HepG2 (cell line): ENCODE data around the gene TP53I3. TPM values are rescaled to one million over a fixed set of nuclear protein-coding genes. Genes with fewer than 3 reads are reported as not detected.
A peak's percentile ranks its signal among the peaks of the same experiment; 100 is the strongest.

Experiments
- KAT8 ChIP-seq: IDR thresholded peaks from 2 replicates; pipeline ENCODE4 v1.6.1; 2016; ENCODE audit warnings: missing genetic modification reagents, missing compliant biosample characterization
- KDM1A ChIP-seq: IDR thresholded peaks from 2 replicates; pipeline ENCODE4 v1.6.1; 2016; ENCODE audit warnings: missing compliant biosample characterization
- KDM5B ChIP-seq: sonication (generic); formaldehyde crosslinking; IDR thresholded peaks from 2 replicates; pipeline ENCODE4 v1.4.0; 2020; ENCODE audit warnings: missing genetic modification reagents, mild to moderate bottlenecking, borderline replicate concordance
- KMT2B ChIP-seq: IDR thresholded peaks from 2 replicates; pipeline ENCODE4 v1.6.1; 2016; ENCODE audit warnings: missing genetic modification reagents, missing compliant biosample characterization
- MEIS2 ChIP-seq: sonication (generic); formaldehyde crosslinking; IDR thresholded peaks from 2 replicates; pipeline ENCODE4 v1.9.0; 2021; ENCODE audit warnings: mild to moderate bottlenecking, missing genetic modification reagents
- MZF1 ChIP-seq: sonication (generic); formaldehyde crosslinking; IDR thresholded peaks from 2 replicates; pipeline ENCODE4 v1.8.1; 2023; ENCODE audit warnings: mild to moderate bottlenecking, missing genetic modification reagents, borderline replicate concordance
- NPAS2 ChIP-seq: sonication (generic); formaldehyde crosslinking; IDR thresholded peaks from 2 replicates; pipeline ENCODE4 v1.8.0; 2022; ENCODE audit warnings: mild to moderate bottlenecking, missing genetic modification reagents, borderline replicate concordance
- SAFB2 ChIP-seq: sonication (generic); formaldehyde crosslinking; IDR thresholded peaks from 2 replicates; pipeline ENCODE4 v1.5.1; 2020; ENCODE audit warnings: missing genetic modification reagents, low read depth, mild to moderate bottlenecking, borderline replicate concordance
- SAP130 ChIP-seq: IDR thresholded peaks from 2 replicates; pipeline ENCODE4 v1.6.1; 2016; ENCODE audit warnings: low read depth
- SIN3B ChIP-seq: fragments of 150-350 bp; IDR thresholded peaks from 2 replicates; pipeline ENCODE4 v1.6.1; 2014; ENCODE audit warnings: low read length
- SKI ChIP-seq: fragments of 450-650 bp; IDR thresholded peaks from one replicate; pipeline ENCODE4 v1.6.1; 2018; ENCODE audit warnings: mild to moderate bottlenecking; ENCODE audit not compliant: partially characterized antibody
- SMC3 ChIP-seq: IDR thresholded peaks from 2 replicates; pipeline ENCODE4 v1.6.1; 2011; ENCODE audit warnings: low read length, improper control_type of control experiment
- XBP1 ChIP-seq: sonication (generic); formaldehyde crosslinking; IDR thresholded peaks from 2 replicates; pipeline ENCODE4 v1.5.0; 2020; ENCODE audit warnings: missing genetic modification reagents
- ZNF562 ChIP-seq: sonication (generic); formaldehyde crosslinking; IDR thresholded peaks from 2 replicates; pipeline ENCODE4 v1.8.0; 2022; ENCODE audit warnings: missing genetic modification reagents, borderline replicate concordance
- ZNF616 ChIP-seq: sonication (generic); formaldehyde crosslinking; IDR thresholded peaks from 2 replicates; pipeline ENCODE4 v1.5.0; 2020; ENCODE audit warnings: low read depth, mild to moderate bottlenecking, missing genetic modification reagents
- polyA plus RNA-seq, 8 experiments: library from polyadenylated mRNA; depleted of rRNA in 3 of 8; stranded (reverse) in 7 of 8; unstranded in 1 of 8; fragments of >200 nt; fragmentation: Illumina TruSeq in 4 of 8; extraction: Trizol in 4 of 8; gene quantifications; 2 replicates each; pipeline versions ENCODE4 v1.2.1 to v1.2.3, GENCODE V29; 2011 to 2016; ENCODE audit warnings: low read depth in 4 of 8, missing spikeins in 1 of 8, mixed read lengths in 1 of 8; ENCODE audit not compliant: insufficient read depth in 1 of 8
- total RNA-seq, 5 experiments: library from RNA; depleted of rRNA; stranded (reverse); fragments of >200 nt; fragmentation: Illumina TruSeq; extraction: Trizol; gene quantifications; 2 replicates each; pipeline ENCODE4 v1.2.3, GENCODE V29; 2016; ENCODE audit warnings: low read depth in 1 of 5
- TF ChIP-seq, protein P1 (sequence below): sonication (generic); formaldehyde crosslinking; IDR thresholded peaks from 2 replicates; pipeline ENCODE4 v1.4.0; 2020; ENCODE audit warnings: missing genetic modification reagents, borderline replicate concordance
- TF ChIP-seq, protein P2 (sequence below): sonication (generic); formaldehyde crosslinking; IDR thresholded peaks from 2 replicates; pipeline ENCODE4 v1.4.0; 2020; ENCODE audit warnings: missing genetic modification reagents, low read depth, mild to moderate bottlenecking, borderline replicate concordance
- TF ChIP-seq, protein P3 (sequence below): sonication (generic); formaldehyde crosslinking; IDR thresholded peaks from 2 replicates; pipeline ENCODE4 v1.5.0; 2020; ENCODE audit warnings: missing genetic modification reagents
- TF ChIP-seq, protein P4 (sequence below): sonication (generic); formaldehyde crosslinking; conservative IDR thresholded peaks from 2 replicates; pipeline ENCODE4 v1.8.0; 2022; ENCODE audit warnings: low read depth, missing genetic modification reagents
- TF ChIP-seq, protein P5 (sequence below): IDR thresholded peaks from 2 replicates; pipeline ENCODE4 v1.6.1; 2016; ENCODE audit warnings: low read depth, control low read depth
- TF ChIP-seq, protein P6 (sequence below): sonication (generic); formaldehyde crosslinking; IDR thresholded peaks from 2 replicates; pipeline ENCODE4 v1.4.0; 2020; ENCODE audit warnings: missing genetic modification reagents, mild to moderate bottlenecking, borderline replicate concordance

The TP53I3 gene
- total and polyA plus RNA-seq, 2 of the 13 experiments (the other 11 are each of a cell fraction or from before 2014, with no cell fraction given): 25.0 to 44.1 TPM

DNA sequence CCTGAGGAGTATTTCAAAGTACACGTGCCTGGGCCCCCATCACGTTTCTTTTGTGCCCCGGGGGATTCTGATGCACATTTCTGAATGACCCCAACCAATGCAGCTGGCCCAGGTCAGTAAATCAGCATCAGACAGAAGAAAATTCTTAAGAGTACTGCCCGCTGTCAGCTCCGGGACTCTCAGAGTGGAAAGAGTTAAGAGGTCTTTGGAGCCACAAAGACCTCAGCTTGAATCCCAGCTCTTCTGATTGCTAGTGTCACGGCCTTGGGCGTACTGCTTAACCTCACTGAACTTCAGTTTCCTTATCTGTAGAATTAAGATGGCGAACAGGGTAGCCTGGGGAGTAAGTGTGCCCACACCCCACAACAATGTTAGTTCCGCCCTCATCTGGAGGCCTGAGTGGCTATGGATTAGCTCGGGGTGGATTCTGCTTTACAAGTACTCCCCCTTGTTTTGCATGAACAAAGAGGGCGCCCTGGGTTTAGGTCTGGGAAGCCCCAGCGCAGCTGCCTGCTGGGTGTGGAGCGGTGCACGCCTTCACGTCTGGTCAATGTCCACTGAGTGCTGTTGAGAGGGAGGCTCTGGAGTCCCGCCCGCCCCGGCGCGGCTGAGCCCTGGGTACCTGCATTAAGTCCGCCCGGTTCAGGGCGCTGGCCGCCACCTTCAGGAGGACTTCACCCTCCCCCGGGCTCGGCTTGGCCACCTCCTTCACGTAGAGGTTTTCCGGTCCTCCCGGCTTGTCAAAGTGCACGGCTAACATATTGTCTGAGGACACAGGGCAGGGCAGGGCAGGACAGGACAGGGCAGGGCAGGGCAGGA, 858 bp downstream of the TP53I3 start (continued):
- TF ChIP-seq, protein P1, sequence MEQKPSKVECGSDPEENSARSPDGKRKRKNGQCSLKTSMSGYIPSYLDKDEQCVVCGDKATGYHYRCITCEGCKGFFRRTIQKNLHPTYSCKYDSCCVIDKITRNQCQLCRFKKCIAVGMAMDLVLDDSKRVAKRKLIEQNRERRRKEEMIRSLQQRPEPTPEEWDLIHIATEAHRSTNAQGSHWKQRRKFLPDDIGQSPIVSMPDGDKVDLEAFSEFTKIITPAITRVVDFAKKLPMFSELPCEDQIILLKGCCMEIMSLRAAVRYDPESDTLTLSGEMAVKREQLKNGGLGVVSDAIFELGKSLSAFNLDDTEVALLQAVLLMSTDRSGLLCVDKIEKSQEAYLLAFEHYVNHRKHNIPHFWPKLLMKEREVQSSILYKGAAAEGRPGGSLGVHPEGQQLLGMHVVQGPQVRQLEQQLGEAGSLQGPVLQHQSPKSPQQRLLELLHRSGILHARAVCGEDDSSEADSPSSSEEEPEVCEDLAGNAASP (CRISPR knock-in tag): no peak; the same call in none of the 2 replicates
- TF ChIP-seq MZF1 (CRISPR knock-in tag) (peak; percentile 43; the same call in 1 of the 2 replicates), SMC3 (peak; percentile 22; the same call in 1 of the 2 replicates), KDM5B (CRISPR knock-in tag) (peak; percentile 85; the same call in 1 of the 2 replicates), SAFB2 (CRISPR knock-in tag) (0 out of 2 replicates have a peak, but pooled peaks have one; percentile 54), NPAS2 (CRISPR knock-in tag) (no peak), SIN3B (no peak), XBP1 (no peak), ZNF616 (CRISPR knock-in tag) (no peak), KDM1A (CRISPR knock-in tag) (no peak), KAT8 (CRISPR knock-in tag) (peak; percentile 72; the same call in 1 of the 2 replicates), MEIS2 (CRISPR knock-in tag) (no peak; the same call in 1 of the 2 replicates), SAP130 (CRISPR knock-in tag) (peak; percentile 81), ZNF562 (CRISPR knock-in tag) (no peak), SKI (no peak), KMT2B (CRISPR knock-in tag) (peak; percentile 46; the same call in 1 of the 2 replicates)
- TF ChIP-seq, protein P2, sequence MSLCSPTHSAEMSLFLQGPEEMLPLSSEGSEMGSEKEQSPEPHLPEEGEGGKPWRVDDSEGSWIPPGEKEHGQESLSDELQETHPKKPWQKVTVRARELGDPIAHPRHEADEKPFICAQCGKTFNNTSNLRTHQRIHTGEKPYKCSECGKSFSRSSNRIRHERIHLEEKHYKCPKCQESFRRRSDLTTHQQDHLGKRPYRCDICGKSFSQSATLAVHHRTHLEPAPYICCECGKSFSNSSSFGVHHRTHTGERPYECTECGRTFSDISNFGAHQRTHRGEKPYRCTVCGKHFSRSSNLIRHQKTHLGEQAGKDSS (CRISPR knock-in tag): no peak
- TF ChIP-seq, protein P3, sequence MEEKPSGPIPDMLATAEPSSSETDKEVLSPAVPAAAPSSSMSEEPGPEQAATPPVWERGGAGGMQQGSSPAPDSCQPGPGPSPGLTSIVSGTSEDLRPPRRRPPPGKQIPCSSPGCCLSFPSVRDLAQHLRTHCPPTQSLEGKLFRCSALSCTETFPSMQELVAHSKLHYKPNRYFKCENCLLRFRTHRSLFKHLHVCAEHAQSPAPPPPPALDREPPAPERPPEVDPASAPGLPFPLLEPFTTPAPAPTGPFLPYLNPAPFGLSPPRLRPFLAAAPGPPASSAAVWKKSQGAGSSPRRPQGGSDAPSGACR (CRISPR knock-in tag): no peak; the same call in none of the 2 replicates
- TF ChIP-seq, protein P4, sequence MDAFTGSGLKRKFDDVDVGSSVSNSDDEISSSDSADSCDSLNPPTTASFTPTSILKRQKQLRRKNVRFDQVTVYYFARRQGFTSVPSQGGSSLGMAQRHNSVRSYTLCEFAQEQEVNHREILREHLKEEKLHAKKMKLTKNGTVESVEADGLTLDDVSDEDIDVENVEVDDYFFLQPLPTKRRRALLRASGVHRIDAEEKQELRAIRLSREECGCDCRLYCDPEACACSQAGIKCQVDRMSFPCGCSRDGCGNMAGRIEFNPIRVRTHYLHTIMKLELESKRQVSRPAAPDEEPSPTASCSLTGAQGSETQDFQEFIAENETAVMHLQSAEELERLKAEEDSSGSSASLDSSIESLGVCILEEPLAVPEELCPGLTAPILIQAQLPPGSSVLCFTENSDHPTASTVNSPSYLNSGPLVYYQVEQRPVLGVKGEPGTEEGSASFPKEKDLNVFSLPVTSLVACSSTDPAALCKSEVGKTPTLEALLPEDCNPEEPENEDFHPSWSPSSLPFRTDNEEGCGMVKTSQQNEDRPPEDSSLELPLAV (CRISPR knock-in tag): no peak
- TF ChIP-seq, protein P5, sequence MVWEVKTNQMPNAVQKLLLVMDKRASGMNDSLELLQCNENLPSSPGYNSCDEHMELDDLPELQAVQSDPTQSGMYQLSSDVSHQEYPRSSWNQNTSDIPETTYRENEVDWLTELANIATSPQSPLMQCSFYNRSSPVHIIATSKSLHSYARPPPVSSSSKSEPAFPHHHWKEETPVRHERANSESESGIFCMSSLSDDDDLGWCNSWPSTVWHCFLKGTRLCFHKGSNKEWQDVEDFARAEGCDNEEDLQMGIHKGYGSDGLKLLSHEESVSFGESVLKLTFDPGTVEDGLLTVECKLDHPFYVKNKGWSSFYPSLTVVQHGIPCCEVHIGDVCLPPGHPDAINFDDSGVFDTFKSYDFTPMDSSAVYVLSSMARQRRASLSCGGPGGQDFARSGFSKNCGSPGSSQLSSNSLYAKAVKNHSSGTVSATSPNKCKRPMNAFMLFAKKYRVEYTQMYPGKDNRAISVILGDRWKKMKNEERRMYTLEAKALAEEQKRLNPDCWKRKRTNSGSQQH (CRISPR knock-in tag): peak; percentile 15; the same call in 1 of the 2 replicates
- TF ChIP-seq, protein P6, sequence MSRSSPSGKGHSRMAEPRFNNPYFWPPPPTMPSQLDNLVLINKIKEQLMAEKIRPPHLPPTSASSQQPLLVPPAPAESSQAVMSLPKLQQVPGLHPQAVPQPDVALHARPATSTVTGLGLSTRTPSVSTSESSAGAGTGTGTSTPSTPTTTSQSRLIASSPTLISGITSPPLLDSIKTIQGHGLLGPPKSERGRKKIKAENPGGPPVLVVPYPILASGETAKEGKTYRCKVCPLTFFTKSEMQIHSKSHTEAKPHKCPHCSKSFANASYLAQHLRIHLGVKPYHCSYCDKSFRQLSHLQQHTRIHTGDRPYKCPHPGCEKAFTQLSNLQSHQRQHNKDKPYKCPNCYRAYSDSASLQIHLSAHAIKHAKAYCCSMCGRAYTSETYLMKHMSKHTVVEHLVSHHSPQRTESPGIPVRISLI (CRISPR knock-in tag): peak; percentile 67
